GM19239 (cell line): Measurements from ENCODE around the gene GKN1.
"Not testable (repeated sequence)": the region's sequence is repeated elsewhere in the genome, so short reads cannot be mapped to it uniquely, and the experiment has no call there.

Experiments
- DNase-seq: peaks from one replicate; pipeline ENCODE4 v3.0.0; 2011; ENCODE audit warnings: low spot score; ENCODE audit not compliant: insufficient read length
- FAIRE-seq: peaks from 2 replicates; lab custom pipeline; 2011; peaks lifted over from hg19 to GRCh38; lab: Jason Lieb, UNC

Gene GKN1

DNA sequence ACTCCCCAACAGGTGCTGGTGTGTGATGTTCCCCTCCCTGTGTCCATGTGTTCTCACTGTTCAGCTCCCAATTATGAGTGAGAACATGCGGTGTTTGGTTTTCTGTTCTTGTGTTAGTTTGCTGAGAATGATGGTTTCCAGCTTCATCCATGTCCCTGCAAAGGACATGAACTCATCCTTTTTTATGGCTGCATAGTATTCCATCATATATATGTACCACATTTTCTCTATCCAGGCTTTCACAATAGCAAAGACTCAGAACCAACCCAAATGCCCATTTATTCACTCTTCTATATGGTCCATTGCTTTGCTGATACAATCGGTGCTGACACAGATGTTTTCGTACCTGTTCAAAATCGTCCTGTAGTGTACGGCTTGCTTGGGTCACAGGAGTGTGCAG lies 19.0 kb upstream of the GKN1 start:
- DNase-seq, FAIRE-seq: not testable (repeated sequence)

DNA sequence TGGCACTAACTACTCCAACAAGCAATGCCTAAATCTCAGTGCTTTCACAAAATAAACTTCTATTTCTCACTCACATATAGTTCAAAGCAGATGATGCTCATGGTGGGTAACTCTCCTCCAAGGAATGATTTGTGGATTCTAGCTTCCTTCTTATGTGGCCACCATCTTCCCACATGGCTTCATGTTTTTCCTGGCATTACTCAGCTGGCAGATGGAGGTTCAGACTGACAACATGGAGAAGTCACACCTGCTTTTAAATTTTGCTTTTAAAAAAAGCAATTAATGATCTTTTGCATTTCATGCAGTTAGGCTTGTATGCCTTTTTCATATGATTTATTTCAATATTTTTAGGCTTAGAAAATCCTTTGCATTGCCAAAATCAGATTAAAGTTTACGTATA lies 15.4 kb upstream of the GKN1 start:
- DNase-seq (no peak), FAIRE-seq (no peak)

DNA sequence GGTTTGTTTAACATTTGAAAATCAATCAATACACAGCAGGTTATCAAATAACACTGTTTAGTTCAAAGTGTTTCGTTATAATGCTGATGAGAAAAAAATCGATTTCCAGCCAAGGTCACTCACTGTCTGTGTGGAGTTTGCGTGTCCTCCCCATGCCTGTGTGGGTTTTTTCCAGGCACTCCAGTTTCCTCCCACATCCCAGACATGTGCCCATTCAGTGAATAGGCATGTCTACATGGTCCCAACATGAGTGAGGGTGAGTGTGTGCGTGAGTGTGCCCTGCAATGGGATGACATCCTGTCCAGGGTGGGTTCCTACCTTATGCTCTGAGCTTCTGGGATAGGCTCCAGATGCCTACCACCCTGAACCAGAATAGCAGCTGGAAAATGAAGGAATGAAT lies 13.1 kb upstream of the GKN1 start:
- DNase-seq, result no peak
- FAIRE-seq, result no peak

DNA sequence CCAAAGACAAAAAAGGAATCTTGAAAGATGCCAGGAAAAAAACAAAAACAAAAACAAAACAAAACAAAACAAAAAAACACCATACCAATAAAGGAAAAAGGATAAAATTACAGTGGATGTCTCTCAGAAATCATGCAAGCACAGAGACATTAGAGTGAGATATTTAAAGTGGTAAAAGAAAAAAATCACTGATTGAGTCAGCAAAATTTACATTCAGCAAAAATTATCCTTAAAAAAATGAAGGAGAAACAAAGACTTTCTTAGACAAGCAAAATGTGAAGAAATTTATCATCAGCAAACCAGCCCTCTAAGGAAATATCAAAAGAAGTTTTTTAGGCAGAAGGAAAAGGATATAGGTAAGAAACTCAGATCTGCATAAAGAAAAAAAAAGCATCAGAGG lies 10.2 kb upstream of the GKN1 start:
- FAIRE-seq, result no peak
- no peak for DNase-seq

DNA sequence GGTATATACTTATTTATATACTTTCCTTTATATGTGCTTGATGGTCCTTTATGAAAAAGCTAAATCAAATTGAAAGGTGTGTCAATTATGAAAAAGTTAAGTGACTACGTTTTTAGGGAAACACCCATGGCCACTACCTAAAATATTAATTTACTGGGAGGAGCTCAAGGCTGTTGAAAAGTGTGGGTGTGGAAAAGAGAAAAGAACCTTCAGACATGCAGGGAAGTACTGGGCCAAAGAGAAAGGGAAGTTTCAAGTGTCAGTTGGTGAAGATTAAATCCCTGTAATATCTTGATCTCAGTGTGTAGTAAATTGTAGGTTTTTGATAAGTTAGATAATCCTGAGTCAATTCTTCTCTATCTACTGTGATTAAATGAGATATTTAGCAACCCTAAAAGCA lies 6.2 kb upstream of the GKN1 start:
- FAIRE-seq (no peak), DNase-seq (no peak)

DNA sequence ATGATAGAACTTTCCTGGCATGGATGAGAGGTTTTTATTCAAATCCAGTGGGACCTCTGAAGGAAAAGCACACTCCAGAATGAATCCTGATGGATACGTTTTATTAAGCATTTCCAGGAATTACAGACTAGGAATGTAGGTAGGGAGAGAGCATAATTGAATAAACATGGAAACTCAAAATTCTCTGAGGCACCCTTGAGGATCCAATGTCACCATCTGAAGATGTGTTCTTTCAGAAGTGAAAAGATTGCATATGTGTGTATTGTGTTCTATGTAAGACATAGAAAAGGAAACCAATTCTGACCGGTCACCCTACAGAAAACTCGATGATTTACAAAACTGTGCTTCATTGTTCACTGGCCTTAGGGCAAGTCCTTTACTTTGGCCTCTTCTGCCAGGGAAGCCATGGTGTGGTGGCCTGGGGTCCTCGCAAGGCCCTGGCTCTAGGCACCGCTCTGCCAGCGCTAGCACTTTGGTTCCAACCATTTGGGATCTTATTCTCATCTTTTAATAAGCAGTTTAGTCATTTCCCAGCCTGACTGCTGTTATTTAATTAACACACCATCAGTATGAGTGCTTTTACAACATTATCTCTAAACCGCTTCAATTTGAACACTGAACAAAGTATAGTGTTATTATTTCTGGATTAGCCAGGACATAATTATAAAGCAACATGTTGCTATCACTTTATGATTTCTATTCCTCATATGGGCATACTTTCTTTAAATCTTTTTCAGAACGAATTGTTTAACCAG lies 4.5 kb upstream of the GKN1 start:
- DNase-seq, result no peak
- no peak for FAIRE-seq

DNA sequence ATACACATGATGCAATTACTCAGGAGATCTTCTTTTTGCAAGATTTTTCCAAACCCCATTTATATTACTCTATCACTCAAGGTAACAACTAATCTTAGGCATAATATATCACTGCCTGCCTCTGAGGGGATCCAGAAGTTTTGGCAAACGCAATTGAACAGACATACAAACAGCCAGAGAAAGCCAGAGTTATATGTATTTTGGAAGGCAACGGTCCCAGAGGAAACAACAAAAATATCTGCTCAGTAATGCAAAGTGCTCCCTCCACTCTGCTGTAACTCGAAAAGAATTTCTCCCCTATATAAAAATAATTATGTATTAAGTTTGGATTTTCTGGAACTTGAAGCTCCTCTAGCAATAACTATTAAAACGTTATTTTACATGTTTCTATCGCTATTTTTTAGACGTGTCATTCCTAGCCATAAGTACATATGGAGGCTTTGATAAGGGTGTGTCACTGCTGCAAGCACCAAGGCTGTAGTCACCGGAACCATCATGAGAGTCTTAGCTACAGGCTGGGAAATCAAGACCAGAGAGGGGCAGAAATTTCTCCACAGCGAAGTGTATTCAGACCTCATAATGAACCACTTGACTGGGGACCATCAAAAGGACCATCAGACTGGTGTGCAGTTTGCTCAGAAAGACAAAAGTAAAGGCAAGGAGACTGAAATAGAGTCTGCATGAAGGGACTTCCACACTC lies 3.7 kb upstream of the GKN1 start:
- FAIRE-seq (no peak), DNase-seq (no peak)

DNA sequence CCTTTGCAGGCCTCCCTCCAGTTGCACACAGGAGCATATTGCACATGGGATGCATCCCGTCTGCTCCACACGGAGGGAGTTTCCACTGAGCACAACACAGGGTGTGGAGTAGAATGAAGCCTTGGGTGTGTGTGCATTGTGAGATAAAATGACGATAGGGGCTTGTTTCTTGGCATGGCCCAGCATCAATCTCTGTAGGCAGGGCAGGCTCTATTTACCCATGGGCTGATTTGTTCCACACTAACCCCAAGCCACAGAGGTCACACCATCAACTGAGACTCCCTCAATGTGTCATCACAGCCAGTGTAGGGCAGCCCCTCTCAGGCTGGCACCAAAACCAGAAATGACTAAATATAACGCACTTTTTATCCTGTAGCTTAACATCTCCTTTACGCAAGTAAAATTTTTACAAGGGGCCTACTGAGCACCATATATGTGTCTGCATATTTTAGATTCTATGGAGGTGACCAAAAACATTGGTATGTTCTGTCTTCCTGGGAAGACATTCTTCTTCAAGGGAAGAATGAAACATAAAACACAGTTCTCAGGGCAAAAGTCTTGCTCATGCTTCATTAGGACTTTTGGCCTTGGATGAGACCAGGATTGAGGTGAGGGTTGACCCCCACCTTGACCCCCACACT lies 2.7 kb upstream of the GKN1 start:
- DNase-seq (no peak), FAIRE-seq (no peak)

DNA sequence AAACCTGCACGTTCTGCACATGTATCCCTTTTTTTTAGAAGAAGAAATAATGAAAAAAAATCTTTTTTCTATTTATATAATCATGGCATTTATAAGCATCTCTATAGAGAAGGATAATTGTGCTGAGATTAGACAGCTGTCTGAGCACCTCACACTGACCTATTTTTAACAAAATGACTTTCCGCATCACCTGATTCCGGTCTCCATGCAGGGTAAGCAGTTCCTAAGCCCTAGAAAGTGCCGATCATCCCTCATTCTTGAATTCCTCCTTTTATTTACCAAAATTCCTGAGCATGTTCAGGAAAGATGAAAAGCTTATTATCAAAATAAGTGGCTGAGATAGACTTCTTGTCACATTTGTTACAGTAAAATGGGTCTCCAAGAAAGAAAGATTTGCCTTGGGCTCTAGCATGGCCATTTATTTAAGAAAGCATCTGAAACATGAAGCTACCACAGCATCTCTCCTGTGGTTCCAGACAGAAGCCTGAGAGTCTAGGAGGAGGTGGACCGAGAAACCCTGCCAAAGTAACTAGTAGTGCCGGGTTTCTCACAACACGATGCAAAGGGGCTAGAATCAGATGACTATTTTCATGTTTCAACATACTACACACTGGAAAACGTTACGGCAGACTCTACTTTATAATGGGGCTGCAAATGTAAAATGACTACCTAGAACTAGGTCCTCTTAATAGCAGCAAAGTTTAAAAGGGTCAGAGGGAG lies 670 bp downstream of the GKN1 start:
- FAIRE-seq (no peak), DNase-seq (no peak)

DNA sequence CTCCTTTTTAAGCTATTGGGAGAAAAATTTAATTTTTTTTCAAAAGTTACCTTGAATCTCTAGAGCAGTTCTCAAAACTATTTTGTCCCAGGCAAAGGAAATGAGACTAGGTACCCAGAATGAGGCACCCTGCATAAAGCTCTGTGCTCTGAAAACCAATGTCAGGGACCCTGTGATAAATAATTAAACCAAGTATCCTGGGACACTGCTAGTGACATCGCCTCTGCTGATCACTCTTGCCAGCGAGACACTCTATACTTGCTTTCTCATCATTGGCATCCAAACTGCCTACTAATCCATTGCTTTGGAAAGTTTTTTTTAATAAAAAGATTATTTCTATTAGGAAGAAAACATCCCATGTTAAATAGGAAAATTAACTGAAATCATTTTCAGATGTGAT lies 1.4 kb downstream of the GKN1 start:
- DNase-seq, result no peak
- FAIRE-seq, result no peak

DNA sequence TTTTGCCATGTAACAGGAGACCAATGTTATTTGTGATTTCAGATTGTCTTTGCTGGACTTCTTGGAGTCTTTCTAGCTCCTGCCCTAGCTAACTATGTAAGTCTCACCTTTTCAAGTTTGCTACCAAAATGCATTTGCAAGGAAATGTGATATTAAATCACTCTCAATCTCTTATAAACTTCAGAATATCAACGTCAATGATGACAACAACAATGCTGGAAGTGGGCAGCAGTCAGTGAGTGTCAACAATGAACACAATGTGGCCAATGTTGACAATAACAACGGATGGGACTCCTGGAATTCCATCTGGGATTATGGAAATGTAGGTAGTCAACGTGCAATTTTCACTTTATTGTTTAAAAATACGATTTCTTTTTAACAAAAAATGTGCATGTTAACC lies 3.0 kb downstream of the GKN1 start:
- DNase-seq, result no peak
- no peak for FAIRE-seq

DNA sequence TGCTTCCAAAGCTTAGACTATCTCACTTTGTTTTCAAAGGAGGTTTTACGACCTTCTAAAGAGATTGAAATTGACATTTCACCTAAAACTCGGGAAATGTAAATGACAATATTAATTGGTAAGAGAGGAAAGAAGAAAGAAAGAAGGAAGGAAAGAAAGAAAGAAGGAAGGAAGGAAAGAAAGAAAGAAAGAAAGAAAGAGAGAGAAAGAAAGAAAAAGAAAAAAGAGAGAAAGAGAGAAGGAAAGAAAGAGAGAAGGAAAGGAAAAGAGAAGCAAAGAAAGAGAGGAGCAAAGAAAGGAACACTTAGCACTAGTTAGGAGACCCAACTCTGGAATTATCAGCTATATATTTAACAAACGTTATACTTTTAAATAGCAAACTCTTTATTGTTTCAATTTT lies 3.7 kb downstream of the GKN1 start:
- DNase-seq, result no peak
- no peak for FAIRE-seq

DNA sequence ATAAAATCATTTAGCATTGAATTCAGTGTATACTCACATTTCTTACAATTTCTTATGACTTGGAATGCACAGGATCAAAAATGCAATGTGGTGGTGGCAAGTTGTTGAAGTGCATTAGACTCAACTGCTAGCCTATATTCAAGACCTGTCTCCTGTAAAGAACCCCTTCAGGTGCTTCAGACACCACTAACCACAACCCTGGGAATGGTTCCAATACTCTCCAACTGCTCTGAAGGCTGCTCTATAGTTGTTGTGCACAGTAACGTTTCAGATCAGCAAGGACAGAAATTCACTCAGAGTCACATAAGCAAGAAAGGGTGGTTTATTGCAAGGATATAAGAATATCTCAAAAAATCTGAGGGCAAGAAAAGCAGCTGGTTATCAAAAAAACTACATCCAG lies 6.5 kb downstream of the GKN1 start:
- DNase-seq (no peak), FAIRE-seq (no peak)

DNA sequence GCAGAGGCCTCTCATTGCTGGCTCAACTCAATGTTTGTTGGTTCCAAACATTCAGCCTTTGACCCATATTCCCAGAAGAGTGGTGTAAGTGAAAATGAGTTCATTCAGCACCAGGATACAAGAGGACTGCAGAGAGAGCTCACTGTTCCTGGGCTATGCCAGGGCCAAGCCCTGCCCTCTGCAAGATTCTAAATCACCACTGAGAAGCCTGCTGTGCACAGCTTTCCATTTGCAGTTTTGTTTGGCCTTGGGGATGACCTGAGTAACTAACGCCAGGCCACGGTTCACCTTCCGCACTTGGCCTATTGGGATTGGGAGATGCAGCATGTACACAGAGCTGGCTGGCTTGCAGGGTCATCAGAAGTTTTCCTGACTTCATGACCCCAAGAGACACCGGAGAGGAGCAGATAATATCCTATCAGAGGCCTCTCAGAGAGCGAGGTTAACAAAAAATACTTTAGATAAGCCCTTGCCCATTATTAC lies 12.6 kb downstream of the GKN1 start:
- FAIRE-seq (no peak), DNase-seq (no peak)

DNA sequence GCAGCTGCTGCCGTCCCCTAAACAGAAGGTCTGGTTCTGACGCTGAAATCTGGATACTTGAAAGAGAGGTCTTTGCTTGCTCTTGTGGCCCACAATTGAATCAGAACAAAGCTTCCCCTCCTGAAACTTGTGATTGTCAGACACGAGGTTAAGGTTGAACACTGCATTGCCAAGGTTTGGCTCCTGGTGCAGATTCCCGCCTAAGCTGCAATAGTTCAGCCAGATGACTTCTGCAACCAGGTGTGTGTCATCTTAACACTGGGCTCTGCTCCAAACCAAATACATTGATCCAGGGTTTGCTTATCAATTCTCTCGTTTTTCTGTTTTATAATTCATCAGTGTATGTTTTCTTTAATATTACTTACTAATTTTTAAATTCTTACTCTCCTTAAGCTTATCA lies 14.6 kb downstream of the GKN1 start:
- no peak for DNase-seq
- FAIRE-seq, result no peak

DNA sequence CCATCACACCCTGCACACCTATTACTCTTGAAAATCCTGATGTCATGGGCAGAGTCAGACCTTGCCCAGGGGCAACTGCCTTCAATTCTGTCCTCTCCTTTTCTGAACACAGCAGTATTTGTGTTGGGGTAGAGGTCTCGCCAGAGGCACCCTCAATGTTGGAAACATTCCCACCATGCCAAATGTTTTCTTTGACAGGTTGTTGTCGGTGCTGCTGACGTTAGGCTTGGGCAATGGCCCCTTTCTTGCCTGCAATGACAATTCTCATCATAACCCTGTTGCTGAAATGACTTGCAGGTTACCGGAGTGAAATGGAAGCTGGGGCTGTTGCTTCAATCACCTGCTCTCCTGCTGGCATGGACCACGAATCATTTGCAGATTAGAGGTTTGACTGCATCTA lies 17.9 kb downstream of the GKN1 start:
- FAIRE-seq (no peak), DNase-seq (no peak)

DNA sequence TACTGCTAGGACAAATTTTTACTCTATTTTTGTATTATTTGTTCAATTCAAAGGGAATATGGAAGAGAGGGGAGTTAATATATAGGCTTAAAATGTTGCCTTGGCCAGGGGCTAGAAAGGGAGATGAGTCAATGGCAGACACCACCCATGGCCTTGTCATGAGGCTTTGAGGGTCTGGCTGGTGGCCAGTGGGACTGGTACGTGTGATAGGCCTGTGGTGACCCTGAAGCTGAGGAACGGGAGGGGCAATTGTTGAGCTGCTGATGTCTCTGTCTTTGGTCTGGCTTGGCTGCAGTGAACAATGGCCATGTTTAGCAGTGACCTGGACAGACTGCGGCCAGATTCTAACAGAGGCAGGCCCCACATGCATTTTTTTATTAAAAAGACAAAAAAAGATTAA lies 18.5 kb downstream of the GKN1 start:
- FAIRE-seq (no peak), DNase-seq (no peak)

DNA sequence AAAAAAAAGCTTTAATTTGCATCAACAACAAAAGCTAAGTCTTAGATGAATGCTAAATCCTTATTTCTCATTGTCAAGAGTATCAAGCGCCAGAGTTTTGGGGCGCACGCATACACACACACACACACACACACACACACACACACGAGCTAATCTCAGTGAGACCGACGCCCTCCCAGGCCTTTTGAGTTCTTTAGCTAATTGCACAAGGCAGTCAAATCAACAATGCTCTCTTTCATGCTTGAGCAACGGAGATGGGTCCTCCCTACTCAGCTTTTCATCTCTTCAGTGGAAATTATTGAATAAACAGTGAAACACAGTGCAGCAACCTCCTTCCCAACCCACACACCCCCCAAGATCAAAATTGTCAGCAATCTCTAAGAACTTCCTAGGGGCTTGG lies 19.2 kb downstream of the GKN1 start:
- DNase-seq (no peak), FAIRE-seq (no peak)

DNA sequence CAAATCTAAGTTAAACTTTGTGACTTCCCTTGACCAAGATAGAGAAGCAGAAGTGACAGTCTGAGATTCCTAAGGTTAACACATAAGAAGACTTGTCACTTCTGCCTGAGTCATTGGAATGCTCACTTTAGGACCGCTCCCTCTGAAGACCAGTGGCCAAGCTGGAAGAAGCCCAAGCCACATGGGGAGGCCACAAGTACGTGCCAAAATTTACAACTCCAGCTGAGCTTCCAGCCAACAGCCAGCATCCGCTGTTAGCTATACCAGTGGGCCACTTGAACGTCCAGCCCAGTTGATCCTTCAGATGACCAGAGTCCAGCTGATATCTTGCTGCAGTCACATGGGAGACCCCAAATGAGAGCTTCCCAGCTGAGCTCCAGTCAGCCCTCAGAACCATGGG lies 20.4 kb downstream of the GKN1 start:
- FAIRE-seq (no peak), DNase-seq (no peak)

DNA sequence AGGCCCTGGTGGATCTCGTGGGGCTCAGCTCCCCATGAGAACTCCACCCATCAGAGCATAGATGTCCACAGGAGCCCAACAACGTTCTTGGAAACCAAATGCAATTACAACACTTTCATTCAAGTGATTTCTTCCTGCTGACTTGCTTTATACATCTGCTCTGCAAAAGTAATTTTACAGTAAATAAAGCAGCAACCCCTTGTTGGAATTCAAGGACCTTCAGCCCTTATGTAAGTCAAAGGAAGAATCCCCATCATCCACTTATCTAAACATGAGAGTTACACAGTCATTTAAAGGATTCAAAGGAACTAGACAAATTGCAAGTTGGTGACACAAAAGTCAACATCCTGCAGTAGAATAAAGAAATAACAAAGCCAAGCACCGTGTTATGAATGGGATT lies 21.5 kb downstream of the GKN1 start:
- FAIRE-seq (no peak), DNase-seq (no peak)

DNA sequence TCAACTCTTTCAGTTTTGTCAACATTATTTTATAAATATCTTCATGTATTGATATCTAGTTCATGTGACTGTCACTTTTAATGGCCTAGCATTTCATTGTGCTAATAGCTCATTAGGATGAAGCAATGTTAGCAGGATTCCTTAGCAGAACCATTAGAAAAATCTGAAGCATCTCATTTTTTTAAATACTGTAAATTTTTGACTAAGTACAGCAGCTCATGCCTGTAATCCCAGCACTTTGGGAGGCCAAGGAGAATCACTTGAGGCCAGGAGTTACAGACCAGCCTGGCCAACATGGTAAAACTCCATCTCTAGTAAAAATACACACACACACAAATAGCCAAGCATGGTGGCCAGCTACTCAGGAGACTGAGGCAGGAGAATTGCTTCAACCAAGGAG lies 23.0 kb downstream of the GKN1 start:
- DNase-seq, result no peak
- no peak for FAIRE-seq
